Thyroid gland (tissue), 4 donors: ENCODE results near the gene TCEAL3.

Source experiments
- CTCF ChIP-seq, 6 experiments: fragments of 200-600 bp in 3 of 6; fragments of 450-650 bp in 3 of 6; sonication (generic) in 3 of 6; IDR thresholded peaks; one replicate each; pipeline ENCODE4 v1.5.1; 2016 to 2019; ENCODE audit warnings: antibody characterized with exemption in 6 of 6, mild to moderate bottlenecking in 2 of 6, inconsistent platforms in 1 of 6, moderate library complexity in 1 of 6
- POLR2A ChIP-seq, 2 donors: fragments of 450-650 bp; IDR thresholded peaks; one replicate each; pipeline ENCODE4 v1.6.1; 2017; ENCODE audit warnings: antibody characterized with exemption in 2 of 2, mild to moderate bottlenecking in 2 of 2, moderate library complexity in 1 of 2

GRCh38 chrX:103656617-103657016 lies 48.9 kb downstream of the TCEAL3 start:
- no peak for TF ChIP-seq POLR2A (IDR thresholded peaks at IDR 0.05)
- no peak for TF ChIP-seq CTCF (IDR thresholded peaks at IDR 0.05)
